ENCODE results near the gene NCEH1. TPM values are rescaled to one million over a fixed set of nuclear protein-coding genes. Genes with fewer than 3 reads are reported as not detected.

NCEH1 gene
- total RNA-seq, 1 donor from 2014 or later, result 51.1 TPM

Other genes with a start within 250 kb of the NCEH1 start
- gene TNFSF10, start 187.6 kb downstream of the NCEH1 start, total RNA-seq, result 13.7 TPM
- gene ECT2, start 39.7 kb upstream of the NCEH1 start, total RNA-seq, result 4.2 TPM

Measured in Right ventricle myocardium superior (tissue), 1 donor.